Small intestine (tissue), 7 donors: ENCODE data around the gene SRRM1. TPM values are rescaled to one million over a fixed set of nuclear protein-coding genes. Genes with fewer than 3 reads are reported as not detected.
"Not testable (repeated sequence)": the region's sequence is repeated elsewhere in the genome, so short reads cannot be mapped to it uniquely, and the experiment has no call there.

Source experiments
- DNase-seq, 2 donors: peaks; one replicate each; pipeline versions ENCODE4 v3.0.0 to v3.0.0-alpha.2; 2013
- FAIRE-seq: peaks from 2 replicates; lab custom pipeline; 2012; peaks lifted over from hg19 to GRCh38; lab: Jason Lieb, UNC
- H3K27ac ChIP-seq, 3 donors: one replicate each; pipeline ENCODE4 v1.5.1; 2013; ENCODE audit warnings: low read length in 2 of 3, mild to moderate bottlenecking in 2 of 3, control low read depth in 1 of 3, inconsistent platforms in 1 of 3, low read depth in 1 of 3, moderate library complexity in 1 of 3
- H3K27me3 ChIP-seq, 3 donors: one replicate each; pipeline ENCODE4 v1.6.1; 2013; ENCODE audit warnings: low read length in 3 of 3, inconsistent platforms in 1 of 3; ENCODE audit not compliant: control insufficient read depth in 3 of 3, insufficient read depth in 3 of 3
- H3K36me3 ChIP-seq, 3 donors: one replicate each; pipeline ENCODE4 v1.6.1; 2013; ENCODE audit warnings: low read length in 3 of 3, inconsistent platforms in 1 of 3, low read depth in 1 of 3, mild to moderate bottlenecking in 1 of 3, moderate library complexity in 1 of 3; ENCODE audit not compliant: control insufficient read depth in 3 of 3, insufficient read depth in 2 of 3
- H3K4me1 ChIP-seq, 3 donors: one replicate each; pipeline ENCODE4 v1.6.1; 2013; ENCODE audit warnings: low read length in 2 of 3, inconsistent platforms in 1 of 3, low read depth in 1 of 3, mild to moderate bottlenecking in 1 of 3, moderate library complexity in 1 of 3; ENCODE audit not compliant: control insufficient read depth in 3 of 3, insufficient read depth in 2 of 3
- H3K4me3 ChIP-seq, 3 donors: one replicate each; pipeline ENCODE4 v1.5.1; 2013; ENCODE audit warnings: low read length in 3 of 3, control low read depth in 1 of 3, inconsistent platforms in 1 of 3, low read depth in 1 of 3, mild to moderate bottlenecking in 1 of 3, moderate library complexity in 1 of 3
- H3K9me3 ChIP-seq, 2 donors: one replicate each; pipeline ENCODE4 v1.6.1; 2013; ENCODE audit warnings: low read depth in 1 of 2, low read length in 1 of 2; ENCODE audit not compliant: control insufficient read depth in 2 of 2, insufficient read depth in 1 of 2
- WGBS, 3 donors: extraction: QIAGEN DNeasy Blood & Tissue Kit; methylation state at CpG; one replicate each; pipeline ENCODE4 v1.1.7; 2013; 5-methylcytosine and 5-hydroxymethylcytosine counted together
- polyA plus RNA-seq, 4 donors: library from polyadenylated mRNA; stranded (reverse) in 3 of 4; unstranded in 1 of 4; fragments of 200-250 nt in 3 of 4; fragments of 120-200 nt in 1 of 4; gene quantifications; one replicate each; pipeline versions ENCODE4 v1.2.1 to v1.2.3, GENCODE V29; 2013
- donor health status: healthy with polysubstance abuse.
- donor health status: control.
- donor health status: control.
- donor health status: Bipolar disorder and iron deficiency.
- donor health status: healthy.

SRRM1 gene
- polyA plus RNA-seq, 4 donors = 24.0 to 107 (median 34.3) TPM

DNA sequence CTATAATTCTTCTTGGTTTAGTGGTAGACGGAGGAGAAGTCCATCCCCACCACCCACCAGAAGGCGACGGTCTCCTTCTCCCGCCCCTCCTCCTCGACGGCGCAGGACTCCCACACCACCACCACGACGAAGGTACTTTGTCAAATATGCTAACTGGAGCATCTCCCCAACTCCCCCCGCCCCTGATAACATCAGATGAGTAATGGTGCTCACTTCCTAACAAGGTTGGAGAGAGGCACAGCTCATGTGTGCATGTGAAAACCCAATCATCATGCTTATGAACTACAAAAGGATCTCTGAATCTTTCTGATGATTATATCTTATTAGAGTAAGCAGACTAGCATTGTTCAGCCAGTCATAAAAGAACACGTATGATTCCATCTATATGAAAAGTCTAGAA, 23.7 kb downstream of the SRRM1 start:
- FAIRE-seq (no peak), DNase-seq (no peak)
- Histone ChIP-seq H3K27ac (no peak overlapping the region), H3K9me3 (no peaks in the 10 kb centered on the region), H3K36me3 (peaks cover 31 to 55% (median 44%) of the 10 kb centered on the region in 3 donors), H3K4me3 (no peak overlapping the region), H3K27me3 (no peaks in the 10 kb centered on the region), H3K4me1 (no peaks in the 10 kb centered on the region)
- WGBS, 3 donors = 88 to 91% (median 90%) methylated on average over 11 of the region's 11 CpGs

DNA sequence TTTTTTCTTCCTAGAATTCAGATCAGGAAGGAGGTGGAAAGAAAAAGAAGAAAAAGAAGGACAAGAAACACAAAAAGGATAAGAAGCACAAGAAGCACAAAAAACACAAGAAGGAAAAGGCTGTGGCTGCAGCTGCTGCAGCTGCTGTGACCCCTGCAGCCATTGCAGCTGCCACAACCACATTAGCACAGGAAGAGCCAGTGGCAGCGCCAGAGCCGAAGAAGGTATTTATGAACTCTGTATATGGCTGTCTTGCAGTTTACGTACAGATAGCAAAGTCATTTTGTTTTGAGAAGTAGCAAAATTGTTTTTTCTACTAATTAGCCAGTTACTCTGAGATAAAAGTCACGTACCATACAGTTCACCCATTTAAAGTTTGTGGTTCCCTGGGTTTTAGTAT, 28.3 kb downstream of the SRRM1 start:
- H3K36me3 ChIP-seq = peaks cover 25 to 51% (median 34%) of the 10 kb centered on the region in 3 donors
- H3K27me3 ChIP-seq, H3K4me1 ChIP-seq, FAIRE-seq, H3K27ac ChIP-seq, H3K9me3 ChIP-seq, DNase-seq, H3K4me3 ChIP-seq: not testable (repeated sequence)
- 74 to 92% (median 89%) methylated on average over 4 of the region's 4 CpGs for WGBS, 3 donors

DNA sequence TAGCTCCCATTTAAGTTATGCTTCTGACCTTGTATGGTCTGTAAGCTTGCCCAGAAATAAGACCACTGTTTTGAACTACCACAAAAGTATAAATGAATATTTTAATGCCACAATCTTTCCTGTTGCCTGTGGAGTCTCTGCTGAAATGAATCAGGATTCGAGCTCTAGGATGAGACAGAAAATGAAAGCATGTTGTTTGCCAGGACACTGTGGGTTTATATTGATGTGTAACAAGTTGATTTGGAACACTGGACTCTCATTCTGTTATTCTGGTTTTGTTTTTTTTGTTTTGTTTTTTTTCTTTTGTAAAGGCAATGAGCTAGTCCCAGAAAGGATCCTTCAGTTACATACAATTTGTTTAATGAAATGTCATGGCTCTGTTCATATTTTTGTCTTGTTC, 29.6 kb downstream of the SRRM1 start:
- H3K27me3 ChIP-seq, H3K4me1 ChIP-seq, FAIRE-seq, DNase-seq, H3K4me3 ChIP-seq, H3K27ac ChIP-seq, H3K9me3 ChIP-seq: not testable (repeated sequence)
- WGBS, 3 donors = 56 to 69% (median 65%) methylated on average over 1 of the region's 1 CpG
- H3K36me3 ChIP-seq = peaks cover 25 to 50% (median 29%) of the 10 kb centered on the region in 3 donors

DNA sequence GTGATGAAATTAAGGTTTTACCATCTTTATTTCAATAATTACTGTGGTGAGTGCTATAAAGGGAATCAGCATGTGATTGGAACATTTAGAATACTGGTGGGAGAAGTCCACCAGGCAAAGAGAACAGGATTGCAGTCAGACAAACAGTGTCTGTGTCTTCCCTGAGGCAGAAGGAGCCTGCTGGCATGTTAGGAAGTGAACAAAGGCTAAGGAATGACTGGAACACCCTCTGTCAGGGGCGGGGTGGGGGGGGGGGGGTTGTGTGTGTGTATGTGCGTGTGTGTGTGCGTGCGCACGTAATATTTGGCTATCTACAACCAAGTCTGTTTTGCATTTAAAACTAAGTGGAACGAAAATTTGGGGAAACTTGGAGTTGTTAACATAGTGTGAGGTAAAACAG, 30.2 kb downstream of the SRRM1 start:
- peaks cover 21 to 47% (median 24%) of the 10 kb centered on the region in 3 donors for H3K36me3 ChIP-seq

DNA sequence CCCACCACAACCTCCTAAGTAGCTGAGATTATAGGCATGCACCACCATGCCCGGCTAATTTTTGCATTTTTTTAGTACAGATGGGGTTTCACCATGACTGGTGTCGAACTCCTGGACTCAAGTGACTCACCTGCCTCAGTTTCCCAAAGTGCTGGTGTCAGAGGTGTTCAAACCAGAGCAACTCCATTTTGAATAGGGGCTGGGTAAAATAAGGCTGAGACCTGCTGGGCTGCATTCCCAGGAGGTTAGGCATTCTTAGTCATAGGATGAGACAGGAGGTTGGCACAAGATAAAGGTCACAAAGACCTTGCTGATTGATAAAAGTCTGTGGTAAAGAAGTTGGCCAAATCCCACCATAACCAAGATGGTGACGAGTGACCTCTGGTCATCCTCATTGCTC, 35.3 kb downstream of the SRRM1 start:
- not testable (repeated sequence) for H3K27me3 ChIP-seq, FAIRE-seq, DNase-seq, H3K27ac ChIP-seq, H3K4me1 ChIP-seq, H3K4me3 ChIP-seq, H3K9me3 ChIP-seq
- WGBS, 3 donors = 90 to 98% (median 94%) methylated on average over 3 of the region's 3 CpGs
- H3K36me3 ChIP-seq = peaks cover 5 to 23% (median 7%) of the 10 kb centered on the region in 3 donors

More for the DNA sequence above, 30.2 kb downstream of the SRRM1 start:
- Histone ChIP-seq H3K27me3 (no peaks in the 10 kb centered on the region), H3K9me3 (no peaks in the 10 kb centered on the region), H3K4me3 (no peak overlapping the region), H3K4me1 (no peaks in the 10 kb centered on the region), H3K27ac (no peak overlapping the region)
- FAIRE-seq (no peak), DNase-seq (no peak)
- WGBS, 3 donors = 94 to 96% (median 95%) methylated on average over 6 of the region's 6 CpGs

DNA sequence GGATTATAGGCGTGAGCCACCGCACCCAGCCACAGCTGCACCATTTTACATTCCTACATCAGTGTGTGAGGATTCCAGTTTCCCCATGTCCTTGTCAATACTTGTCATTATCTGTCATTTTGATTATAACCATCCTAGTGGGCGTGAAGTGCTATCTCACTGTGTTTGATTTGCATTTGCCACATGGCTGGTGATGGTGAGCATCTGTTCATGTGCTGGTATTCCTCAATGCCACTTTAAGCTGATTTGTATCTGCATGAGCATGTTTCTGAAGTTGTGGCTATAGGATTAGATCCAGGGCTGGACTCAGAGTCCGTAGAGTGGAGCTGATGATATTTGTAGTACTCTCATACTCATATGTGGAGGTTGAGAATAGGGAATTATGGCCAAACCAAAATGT, 36.6 kb downstream of the SRRM1 start:
- Histone ChIP-seq H3K36me3 (peaks cover 0 to 16% (median 2%) of the 10 kb centered on the region in 3 donors), H3K27ac (no peak overlapping the region), H3K9me3 (no peaks in the 10 kb centered on the region), H3K4me1 (peaks cover 0 to 12% (median 0%) of the 10 kb centered on the region in 3 donors), H3K27me3 (no peaks in the 10 kb centered on the region), H3K4me3 (no peak overlapping the region)
- 86 to 94% (median 91%) methylated on average over 4 of the region's 4 CpGs for WGBS, 3 donors
- no peak for DNase-seq
- FAIRE-seq = no peak

DNA sequence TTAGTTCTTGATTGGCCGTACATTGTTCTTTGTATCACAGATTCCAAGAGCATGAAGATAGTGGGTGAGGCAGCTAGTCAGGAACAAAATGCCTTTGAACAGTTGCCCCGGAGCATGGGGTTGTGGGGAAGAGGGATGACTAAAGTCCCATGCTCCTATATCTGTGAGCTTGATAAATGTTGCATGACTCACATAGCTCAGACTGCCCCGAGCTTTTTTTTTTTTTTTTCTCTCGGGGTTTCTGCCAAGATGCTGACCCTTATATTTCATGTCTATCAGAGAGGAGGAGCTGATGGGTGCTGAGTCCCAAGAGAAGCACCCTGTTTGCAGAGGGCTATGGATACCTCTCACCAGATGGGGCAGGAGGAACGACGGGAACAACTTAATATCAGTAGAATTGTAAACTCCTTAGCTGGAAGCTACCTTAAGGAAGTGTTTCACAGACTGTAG, 40.6 kb downstream of the SRRM1 start:
- peaks cover 0 to 18% (median 0%) of the 10 kb centered on the region in 3 donors for H3K4me1 ChIP-seq
- no peak for FAIRE-seq
- no peak overlapping the region for H3K4me3 ChIP-seq
- DNase-seq = peak; percentile 87 to 97
- peak overlapping the region in 2 of 3 donors; percentile 54 to 79 for H3K27ac ChIP-seq
- no peaks in the 10 kb centered on the region for H3K9me3 ChIP-seq
- H3K36me3 ChIP-seq = no peaks in the 10 kb centered on the region
- H3K27me3 ChIP-seq = no peaks in the 10 kb centered on the region
- 13 to 36% (median 22%) methylated on average over 6 of the region's 6 CpGs for WGBS, 3 donors

DNA sequence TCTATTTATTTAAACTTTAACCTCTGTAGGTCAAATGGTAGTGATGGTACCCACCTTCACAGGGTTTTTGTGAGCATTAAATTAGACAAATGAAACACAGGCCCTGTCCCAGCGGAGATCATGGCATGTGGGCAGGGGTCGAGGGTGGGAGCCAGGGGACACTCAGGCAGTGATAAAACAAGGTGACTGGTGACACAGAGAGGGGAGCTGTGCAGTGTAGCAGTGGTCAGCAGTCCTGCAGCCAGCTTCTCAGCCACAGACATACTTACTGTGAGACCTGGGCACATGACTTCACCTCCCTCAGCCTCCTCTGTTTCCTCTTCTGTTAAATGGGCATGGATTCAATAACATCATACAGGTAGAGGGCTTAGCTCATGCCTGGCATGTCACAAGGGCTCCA, 44.9 kb downstream of the SRRM1 start:
- Histone ChIP-seq H3K4me1 (peaks cover 0 to 16% (median 0%) of the 10 kb centered on the region in 3 donors), H3K36me3 (no peaks in the 10 kb centered on the region), H3K27ac (no peak overlapping the region), H3K27me3 (no peaks in the 10 kb centered on the region), H3K4me3 (no peak overlapping the region), H3K9me3 (peaks cover 0 to 3% of the 10 kb centered on the region in 2 donors)
- 77 to 88% (median 87%) methylated on average over 2 of the region's 2 CpGs for WGBS, 3 donors
- FAIRE-seq = no peak
- DNase-seq = no peak
